GM21367 (cell line): ENCODE measurements around the gene RNF157.

ENCODE experiments used
- ATAC-seq: cut with Tn5 transposase; IDR thresholded peaks from one replicate; pipeline ENCODE4 v1.9.1; 2021; ENCODE audit not compliant: unreplicated experiment

The RNF157 gene

DNA sequence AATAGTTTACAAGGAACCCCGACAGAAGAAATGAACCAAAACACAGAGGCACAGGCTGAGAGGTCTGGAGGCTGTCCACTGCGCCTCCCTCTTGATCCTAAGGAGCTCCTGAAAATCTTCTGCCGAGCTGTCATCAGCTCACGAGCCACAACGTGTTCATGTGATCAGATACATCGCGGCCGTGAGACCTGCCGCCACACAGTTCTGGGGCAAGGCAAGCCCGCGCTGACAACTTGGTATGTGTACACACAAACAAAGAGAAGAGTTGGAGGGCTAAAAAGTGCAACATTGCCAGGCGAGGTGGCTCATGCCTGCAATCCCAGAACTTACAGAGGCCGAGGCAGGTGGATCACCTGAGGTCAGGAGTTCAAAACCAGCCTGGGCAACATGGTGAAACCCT is 144.3 kb downstream of the RNF157 start:
- no peak for ATAC-seq

DNA sequence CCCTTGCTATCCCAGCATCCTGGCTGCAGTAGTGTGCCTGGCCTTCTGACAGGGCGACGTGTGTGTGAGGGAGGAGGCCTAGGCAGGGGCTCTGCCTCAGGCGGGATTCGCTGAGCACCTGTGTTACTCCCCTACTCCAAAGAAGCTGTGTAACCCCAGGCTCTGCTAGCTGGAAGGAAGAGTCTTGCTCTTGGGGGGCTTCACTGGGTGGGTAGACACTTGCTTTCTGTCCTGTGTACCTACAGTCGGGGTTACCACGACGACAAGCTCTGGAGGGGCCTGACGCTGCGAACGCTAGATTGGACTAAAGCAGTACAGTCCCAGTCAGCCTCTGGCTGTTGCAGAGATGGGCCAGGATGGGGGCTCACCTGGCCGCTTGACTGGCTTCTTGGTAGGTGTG is 146.2 kb downstream of the RNF157 start:
- ATAC-seq: no peak

DNA sequence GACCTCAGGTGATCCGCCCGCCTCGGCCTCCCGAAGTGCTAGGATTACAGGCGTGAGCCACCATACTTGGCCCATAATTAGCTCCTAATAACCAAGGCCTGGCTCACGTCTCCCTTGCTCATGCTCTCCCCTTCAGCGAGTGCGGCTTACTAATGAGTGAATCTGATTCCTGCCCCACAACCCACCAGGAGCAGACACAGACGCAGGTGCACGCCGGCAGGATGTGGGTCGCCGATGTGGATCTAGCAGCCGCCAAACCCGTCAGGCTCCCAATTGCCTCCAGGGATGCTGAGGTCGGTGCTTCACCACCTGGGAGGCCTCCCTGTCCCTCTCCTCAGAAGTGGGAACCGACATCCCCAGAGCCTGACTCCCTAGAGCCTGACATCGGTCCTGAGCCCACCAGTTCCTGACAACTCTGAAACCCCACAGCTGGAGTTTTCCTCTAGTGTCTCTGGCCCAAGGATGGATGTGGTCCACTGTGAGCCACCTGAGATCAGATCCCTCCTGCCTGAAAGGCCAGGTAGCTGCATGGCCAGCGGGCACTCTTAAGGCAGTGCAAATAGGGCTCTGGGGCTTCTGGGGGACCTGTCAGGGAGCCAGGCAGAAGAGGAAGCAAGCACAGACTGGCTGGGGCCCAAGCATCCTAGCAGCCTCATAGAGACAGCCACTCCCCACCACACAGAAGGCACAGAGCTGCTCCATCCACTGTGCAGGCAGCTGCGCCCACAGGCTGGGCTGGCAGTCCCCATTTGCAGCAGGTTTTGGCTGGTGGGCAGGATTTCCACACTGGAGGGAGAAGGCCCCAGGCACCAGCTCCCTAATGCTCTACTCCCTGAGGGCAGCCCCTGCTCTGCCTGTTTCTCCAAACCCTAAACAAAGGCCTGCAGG is 147.5 kb downstream of the RNF157 start:
- ATAC-seq: no peak
